Prostate gland (tissue), 2 donors: ENCODE measurements around the gene TPD52L2. TPM values are rescaled to one million over a fixed set of nuclear protein-coding genes. Genes with fewer than 3 reads are reported as not detected.

Source experiments
- DNase-seq: peaks from one replicate; pipeline ENCODE4 v3.0.0-alpha.2; 2019; ENCODE audit warnings: low spot score
- H3K27ac ChIP-seq, 2 donors: fragments of 200-600 bp; sonication (generic); 2 replicates each; pipeline ENCODE4 v1.5.1; 2017 to 2019
- H3K27me3 ChIP-seq: fragments of 200-600 bp; sonication (generic); replicated peaks from 2 replicates; pipeline ENCODE4 v1.5.1; 2019; ENCODE audit not compliant: insufficient read depth
- H3K36me3 ChIP-seq, 2 donors: fragments of 200-600 bp; sonication (generic); 1 replicate in 1 of 2; 2 replicates in 1 of 2; pipeline versions ENCODE4 v1.5.1 to v1.8.1; 2017 to 2019
- H3K4me1 ChIP-seq: fragments of 200-600 bp; sonication (generic); replicated peaks from 2 replicates; pipeline ENCODE4 v1.5.1; 2019
- H3K4me3 ChIP-seq, 2 donors: fragments of 200-600 bp; sonication (generic); 2 replicates each; pipeline ENCODE4 v1.5.1; 2017 to 2019
- H3K9me3 ChIP-seq: fragments of 200-600 bp; sonication (generic); 2 replicates; pipeline ENCODE4 v1.5.1; 2017
- POLR2A ChIP-seq: fragments of 450-650 bp; IDR thresholded peaks from one replicate; pipeline ENCODE4 v1.6.1; 2016; ENCODE audit warnings: antibody characterized with exemption, mild to moderate bottlenecking
- POLR2AphosphoS5 ChIP-seq: sonication (generic); formaldehyde crosslinking; IDR thresholded peaks from one replicate; pipeline ENCODE4 v1.6.1; 2017; ENCODE audit warnings: antibody characterized with exemption
- WGBS: methylation state at CpG from one replicate; pipeline ENCODE4 v1.1.5; 2018; 5-methylcytosine and 5-hydroxymethylcytosine counted together
- intact Hi-C: fragments of 100-400 bp; cut with DNase I; formaldehyde crosslinking; loops from one replicate; pipeline ENCODE4 v1.14.2; 2022
- total RNA-seq, 2 donors: library from RNA; depleted of rRNA; stranded (reverse); fragments of >200 nt; gene quantifications; one replicate each; pipeline ENCODE4 v1.1.0, GENCODE V29; 2016
- TF ChIP-seq, protein P1 (sequence below), 4 experiments: fragments of 200-600 bp in 2 of 4; fragments of 450-650 bp in 2 of 4; sonication (generic) in 2 of 4; IDR thresholded peaks; 1 replicate in 3 of 4; 2 replicates in 1 of 4; pipeline ENCODE4 v1.5.1; 2016 to 2019; ENCODE audit warnings: antibody characterized with exemption in 4 of 4, mild to moderate bottlenecking in 2 of 4, moderate library complexity in 2 of 4

Gene TPD52L2
- total RNA-seq, 2 donors from 2014 or later: 105 to 127 TPM

DNA sequence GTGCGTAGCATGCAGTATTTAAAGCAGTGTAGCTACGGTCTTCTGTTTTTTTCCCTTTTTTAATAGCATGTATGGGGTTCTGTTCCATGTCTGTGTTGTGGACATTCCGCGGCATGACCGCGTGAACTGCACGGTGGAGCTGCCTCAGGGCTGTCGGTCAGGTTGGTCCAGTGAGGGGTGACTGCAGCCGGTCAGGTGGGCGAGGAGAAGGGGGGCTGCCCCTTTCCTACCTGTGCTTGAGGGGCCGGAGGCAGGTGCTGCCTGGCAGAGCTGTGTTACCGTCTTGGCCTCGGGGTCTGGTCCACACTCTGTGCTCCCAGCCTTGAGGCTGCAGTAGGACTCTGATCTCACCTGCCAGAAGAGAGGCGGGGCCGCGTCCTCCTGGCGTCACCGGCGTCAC lies 66.7 kb downstream of the TPD52L2 start:
- Histone ChIP-seq H3K4me1 (no peaks in the 10 kb centered on the region), H3K27ac (no peak overlapping the region), H3K9me3 (no peaks in the 10 kb centered on the region), H3K27me3 (no peaks in the 10 kb centered on the region), H3K36me3 (peaks cover 12 to 28% of the 10 kb centered on the region in 2 donors), H3K4me3 (no peak overlapping the region)
- WGBS: 85% methylated on average over 18 of the region's 19 CpGs
- no peak for DNase-seq
- intact Hi-C loops: no loop called here
- no peak for TF ChIP-seq POLR2A
- TF ChIP-seq, protein P1, sequence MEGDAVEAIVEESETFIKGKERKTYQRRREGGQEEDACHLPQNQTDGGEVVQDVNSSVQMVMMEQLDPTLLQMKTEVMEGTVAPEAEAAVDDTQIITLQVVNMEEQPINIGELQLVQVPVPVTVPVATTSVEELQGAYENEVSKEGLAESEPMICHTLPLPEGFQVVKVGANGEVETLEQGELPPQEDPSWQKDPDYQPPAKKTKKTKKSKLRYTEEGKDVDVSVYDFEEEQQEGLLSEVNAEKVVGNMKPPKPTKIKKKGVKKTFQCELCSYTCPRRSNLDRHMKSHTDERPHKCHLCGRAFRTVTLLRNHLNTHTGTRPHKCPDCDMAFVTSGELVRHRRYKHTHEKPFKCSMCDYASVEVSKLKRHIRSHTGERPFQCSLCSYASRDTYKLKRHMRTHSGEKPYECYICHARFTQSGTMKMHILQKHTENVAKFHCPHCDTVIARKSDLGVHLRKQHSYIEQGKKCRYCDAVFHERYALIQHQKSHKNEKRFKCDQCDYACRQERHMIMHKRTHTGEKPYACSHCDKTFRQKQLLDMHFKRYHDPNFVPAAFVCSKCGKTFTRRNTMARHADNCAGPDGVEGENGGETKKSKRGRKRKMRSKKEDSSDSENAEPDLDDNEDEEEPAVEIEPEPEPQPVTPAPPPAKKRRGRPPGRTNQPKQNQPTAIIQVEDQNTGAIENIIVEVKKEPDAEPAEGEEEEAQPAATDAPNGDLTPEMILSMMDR (IDR thresholded peaks at IDR 0.05): no peak

DNA sequence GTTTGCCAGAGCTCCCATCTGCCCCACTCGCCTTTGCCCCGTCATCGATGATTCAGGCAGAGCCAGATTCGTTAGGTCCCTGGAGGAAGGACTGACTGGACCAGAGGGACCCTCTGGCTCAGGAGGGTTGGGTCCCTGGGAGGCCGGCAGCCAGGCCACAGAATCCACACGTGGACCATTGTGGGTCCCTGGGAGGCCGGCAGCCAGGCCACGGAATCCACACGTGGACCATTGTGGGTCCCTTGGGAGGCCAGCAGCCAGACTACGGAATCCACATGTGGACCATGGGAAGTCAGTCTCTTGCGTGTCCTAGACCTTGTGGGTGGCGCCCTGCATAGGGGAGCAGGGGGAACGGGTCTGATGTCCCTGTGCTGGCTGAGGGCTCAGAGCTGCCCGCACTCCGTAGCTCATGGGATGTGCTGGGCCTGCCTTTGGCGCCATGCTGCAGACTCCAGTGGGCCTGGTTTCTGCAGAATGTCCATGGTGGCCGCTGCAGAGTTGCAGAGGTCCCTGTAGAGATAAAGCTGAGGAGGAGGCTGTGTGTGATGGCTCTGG lies 67.6 kb downstream of the TPD52L2 start:
- no peak overlapping the region for H3K4me3 ChIP-seq
- intact Hi-C loops: no loop called here
- no peak for DNase-seq
- H3K27me3 ChIP-seq: no peaks in the 10 kb centered on the region
- TF ChIP-seq POLR2AphosphoS5 (no peak), POLR2A (no peak)
- TF ChIP-seq, protein P1 (IDR thresholded peaks at IDR 0.05): no peak
- 91% methylated on average over 17 of the region's 17 CpGs for whole genome bisulfite sequencing
- H3K4me1 ChIP-seq: no peaks in the 10 kb centered on the region
- H3K36me3 ChIP-seq: peaks cover 12 to 28% of the 10 kb centered on the region in 2 donors
- no peaks in the 10 kb centered on the region for H3K9me3 ChIP-seq
- no peak overlapping the region for H3K27ac ChIP-seq

DNA sequence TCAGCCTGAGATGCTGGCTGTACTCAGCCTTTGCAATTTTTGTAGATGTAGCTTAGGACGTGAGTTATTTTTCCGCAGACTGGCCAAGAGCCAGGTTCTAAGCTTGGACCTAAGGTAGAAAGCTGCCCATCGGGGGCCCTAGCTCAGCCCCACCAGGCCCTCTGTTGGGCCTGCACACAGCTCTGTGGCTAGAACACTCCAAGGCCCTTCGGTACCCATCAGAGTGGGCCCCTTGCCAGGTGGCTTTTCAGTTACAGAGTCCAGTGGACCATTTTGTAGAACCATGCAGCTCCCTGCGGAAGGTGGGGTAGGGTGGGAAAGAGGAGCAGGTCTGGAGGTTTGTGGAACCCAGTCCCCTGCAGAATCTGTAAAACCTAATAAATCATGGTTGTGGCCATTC lies 68.6 kb downstream of the TPD52L2 start:
- no peaks in the 10 kb centered on the region for H3K4me1 ChIP-seq
- TF ChIP-seq POLR2AphosphoS5: no peak
- TF ChIP-seq POLR2A: no peak
- TF ChIP-seq, protein P1 (IDR thresholded peaks at IDR 0.05): no peak
- peaks cover 10 to 24% of the 10 kb centered on the region in 2 donors for H3K36me3 ChIP-seq
- H3K9me3 ChIP-seq: no peaks in the 10 kb centered on the region
- intact Hi-C loops: no loop called here
- H3K4me3 ChIP-seq: no peak overlapping the region
- H3K27me3 ChIP-seq: no peaks in the 10 kb centered on the region
- H3K27ac ChIP-seq: no peak overlapping the region
- WGBS: 82% methylated on average over 5 of the region's 5 CpGs
- DNase-seq: no peak

DNA sequence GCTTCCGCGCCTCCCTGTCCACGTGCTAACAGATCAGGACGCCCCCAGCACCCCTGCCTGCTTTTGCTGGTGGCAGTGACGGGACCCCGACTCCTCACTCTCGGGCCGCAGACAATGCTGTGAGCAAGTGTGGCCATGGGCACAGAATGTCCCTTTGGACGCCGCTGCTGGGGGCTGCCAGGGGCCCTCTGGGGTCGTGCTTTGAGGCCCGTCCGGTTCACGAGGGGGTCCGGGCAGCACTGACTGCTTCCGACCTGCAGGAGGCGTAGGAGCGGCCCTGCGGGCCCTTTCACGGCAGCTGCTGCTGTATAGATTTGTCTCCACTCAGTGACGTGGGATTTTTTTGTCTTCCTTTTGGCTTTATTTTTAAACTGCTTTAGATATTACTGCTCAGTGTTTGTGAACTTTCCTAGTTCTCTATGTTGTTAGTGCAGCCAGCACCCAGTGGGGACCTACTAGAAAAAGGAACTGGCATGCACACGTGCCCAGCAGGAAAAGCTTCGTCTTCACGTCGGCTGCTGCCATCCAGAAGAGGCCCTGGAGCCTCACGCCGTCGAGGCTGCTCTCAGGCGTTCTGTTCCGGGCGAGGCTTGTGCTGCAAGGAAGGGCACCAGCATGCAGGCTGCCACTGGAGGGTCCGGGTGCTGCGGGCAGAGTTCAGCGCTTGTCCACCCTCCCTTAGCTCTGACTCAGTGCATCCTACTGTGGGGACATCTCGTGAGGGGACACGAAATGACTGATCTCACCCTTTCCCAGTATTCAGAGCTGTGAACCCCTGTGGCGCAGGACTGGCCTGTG lies 69.4 kb downstream of the TPD52L2 start:
- WGBS: 81% methylated on average over 37 of the region's 37 CpGs
- Histone ChIP-seq H3K9me3 (no peaks in the 10 kb centered on the region), H3K27me3 (no peaks in the 10 kb centered on the region), H3K27ac (no peak overlapping the region), H3K4me1 (no peaks in the 10 kb centered on the region), H3K4me3 (no peak overlapping the region), H3K36me3 (peaks cover 5 to 16% of the 10 kb centered on the region in 2 donors)
- intact Hi-C loops: no loop called here
- DNase-seq: no peak
- TF ChIP-seq POLR2A: no peak
- no peak for TF ChIP-seq POLR2AphosphoS5
- TF ChIP-seq, protein P1 (IDR thresholded peaks at IDR 0.05): no peak

DNA sequence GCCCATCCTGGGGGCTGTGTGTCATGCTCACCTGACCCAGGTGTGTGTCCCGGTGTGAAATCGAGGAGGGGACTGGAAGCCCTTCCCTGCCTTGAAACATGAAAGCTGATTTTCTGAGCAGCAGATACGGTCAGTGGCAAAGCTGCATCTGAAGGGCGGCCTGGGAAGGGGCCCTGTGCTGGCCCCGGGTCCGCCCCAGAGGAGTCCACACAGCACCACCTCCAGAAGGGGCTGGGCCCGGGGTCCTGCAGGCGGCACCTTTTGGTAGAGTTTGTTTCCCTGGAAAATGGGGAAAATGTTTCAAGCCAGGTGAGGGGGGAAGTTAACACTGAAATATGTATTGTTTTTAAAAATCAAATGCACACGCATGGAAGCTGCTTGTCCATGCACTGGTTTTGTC lies 70.4 kb downstream of the TPD52L2 start:
- H3K36me3 ChIP-seq: peaks cover 0 to 9% of the 10 kb centered on the region in 2 donors
- H3K27me3 ChIP-seq: no peaks in the 10 kb centered on the region
- H3K9me3 ChIP-seq: no peaks in the 10 kb centered on the region
- intact Hi-C loops: no loop called here
- DNase-seq: no peak
- WGBS: 89% methylated on average over 9 of the region's 9 CpGs
- TF ChIP-seq, protein P1 (IDR thresholded peaks at IDR 0.05): no peak
- TF ChIP-seq POLR2AphosphoS5 (no peak), POLR2A (no peak)
- H3K27ac ChIP-seq: no peak overlapping the region
- no peak overlapping the region for H3K4me3 ChIP-seq
- H3K4me1 ChIP-seq: no peaks in the 10 kb centered on the region
